Kidney (tissue), 14 donors: ENCODE data around the gene WDFY2. TPM values are rescaled to one million over a fixed set of nuclear protein-coding genes. Genes with fewer than 3 reads are reported as not detected.
A peak's percentile ranks its signal among the peaks of the same experiment; 100 is the strongest.

Experiments
- DNase-seq, 5 donors: peaks; one replicate each; pipeline ENCODE4 v3.0.0-alpha.2; 2013 to 2020
- FAIRE-seq: peaks from 2 replicates; lab custom pipeline; 2012; peaks lifted over from hg19 to GRCh38; lab: Jason Lieb, UNC
- H3K27ac ChIP-seq, 2 donors: one replicate each; pipeline ENCODE4 v1.7.0; 2013; ENCODE audit warnings: low read depth in 2 of 2, low read length in 2 of 2, inconsistent platforms in 1 of 2
- H3K27me3 ChIP-seq: one replicate; pipeline ENCODE4 v1.7.1; 2013; ENCODE audit warnings: low read length, inconsistent platforms; ENCODE audit not compliant: control insufficient read depth, insufficient read depth
- H3K36me3 ChIP-seq, 3 donors: one replicate each; pipeline versions ENCODE4 v1.7.0 to v1.7.1; 2013; ENCODE audit warnings: low read length in 3 of 3, control low read depth in 1 of 3, inconsistent platforms in 1 of 3; ENCODE audit not compliant: insufficient read depth in 3 of 3, control insufficient read depth in 2 of 3
- H3K4me1 ChIP-seq, 3 donors: one replicate each; pipeline versions ENCODE4 v1.7.0 to v1.7.1; 2013; ENCODE audit warnings: low read length in 3 of 3, inconsistent platforms in 1 of 3, low read depth in 1 of 3; ENCODE audit not compliant: control insufficient read depth in 2 of 3, insufficient read depth in 2 of 3
- H3K4me3 ChIP-seq, 3 donors: one replicate each; pipeline versions ENCODE4 v1.7.0 to v1.8.1; 2013; ENCODE audit warnings: low read length in 3 of 3, control low read depth in 1 of 3, inconsistent platforms in 1 of 3
- H3K9ac ChIP-seq, 3 donors: one replicate each; pipeline versions ENCODE4 v1.7.0 to v1.7.1; 2013; ENCODE audit warnings: low read length in 3 of 3, control low read depth in 1 of 3, inconsistent platforms in 1 of 3
- H3K9me3 ChIP-seq, 3 donors: one replicate each; pipeline versions ENCODE4 v1.7.0 to v1.7.1; 2013; ENCODE audit warnings: low read length in 3 of 3, control low read depth in 1 of 3, inconsistent platforms in 1 of 3; ENCODE audit not compliant: control insufficient read depth in 2 of 3, insufficient read depth in 1 of 3
- intact Hi-C: fragments of 100-400 bp; cut with DNase I; formaldehyde crosslinking; loops from one replicate; pipeline ENCODE4 v1.11.1; 2022
- polyA plus RNA-seq: library from polyadenylated mRNA; stranded (reverse); fragments of 350-450 nt; fragmentation: Illumina TruSeq; extraction: RNeasy Lipid Tissue Mini Kit (QIAGEN cat#74804); gene quantifications from one replicate; pipeline ENCODE4 v1.2.3, GENCODE V29; 2014; ENCODE audit warnings: low read depth, low replicate concordance; ENCODE audit not compliant: insufficient read depth
- total RNA-seq: library from RNA; stranded (reverse); fragmentation: NEBNext Ultra II Directional; extraction: Animal tissue kit (Norgen Biotek cat#: 25700); gene quantifications from one replicate; pipeline ENCODE4 v1.2.1, GENCODE V29; 2021
- TF ChIP-seq, protein P1 (sequence below): IDR thresholded peaks from 3 replicates; pipeline ENCODE4 v1.5.1; 2012; ENCODE audit warnings: mild to moderate bottlenecking, moderate library complexity, borderline replicate concordance; ENCODE audit not compliant: insufficient read depth; ENCODE audit errors: extremely low read depth
- donor health status: control.
- donor health status: control.
- donor health status: control.
- donor health status: control.
- donor health status: control.
- donor health status: DM: yes; HTN: yes; CAD: no.
- donor health status: Normal renal cell carcinoma (clear cell type).

Gene WDFY2
- total and polyA plus RNA-seq, 2 donors from 2014 or later, result 4.8 to 13.0 TPM

DNA sequence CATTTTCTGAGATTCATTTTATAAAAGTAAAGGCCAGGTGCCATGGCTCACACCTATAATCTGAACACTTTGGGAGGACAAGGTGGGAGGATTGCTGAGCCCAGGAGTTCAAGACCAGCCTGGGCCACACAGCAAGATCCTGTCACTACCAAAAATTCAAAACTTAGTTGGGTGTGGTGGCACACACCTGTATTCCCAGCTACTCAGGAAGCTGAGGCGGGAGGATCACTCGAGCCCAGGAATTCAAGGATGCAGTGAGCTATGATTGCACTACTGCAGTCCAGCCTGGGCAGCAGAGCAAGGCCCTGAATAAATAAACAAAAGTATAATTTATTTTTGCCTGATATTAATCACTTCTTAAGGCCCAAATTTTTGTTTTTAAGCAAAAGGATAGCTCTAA is 179.2 kb downstream of the WDFY2 start:
- Histone ChIP-seq H3K27ac (no peak overlapping the region), H3K36me3 (peaks cover 0 to 20% (median 8%) of the 10 kb centered on the region in 3 donors), H3K4me3 (no peak overlapping the region), H3K9me3 (no peaks in the 10 kb centered on the region), H3K9ac (no peak overlapping the region), H3K27me3 (no peaks in the 10 kb centered on the region), H3K4me1 (peaks cover 0 to 10% (median 10%) of the 10 kb centered on the region in 3 donors)
- FAIRE-seq, result no peak
- DNase-seq, result no peak
- TF ChIP-seq, protein P1, sequence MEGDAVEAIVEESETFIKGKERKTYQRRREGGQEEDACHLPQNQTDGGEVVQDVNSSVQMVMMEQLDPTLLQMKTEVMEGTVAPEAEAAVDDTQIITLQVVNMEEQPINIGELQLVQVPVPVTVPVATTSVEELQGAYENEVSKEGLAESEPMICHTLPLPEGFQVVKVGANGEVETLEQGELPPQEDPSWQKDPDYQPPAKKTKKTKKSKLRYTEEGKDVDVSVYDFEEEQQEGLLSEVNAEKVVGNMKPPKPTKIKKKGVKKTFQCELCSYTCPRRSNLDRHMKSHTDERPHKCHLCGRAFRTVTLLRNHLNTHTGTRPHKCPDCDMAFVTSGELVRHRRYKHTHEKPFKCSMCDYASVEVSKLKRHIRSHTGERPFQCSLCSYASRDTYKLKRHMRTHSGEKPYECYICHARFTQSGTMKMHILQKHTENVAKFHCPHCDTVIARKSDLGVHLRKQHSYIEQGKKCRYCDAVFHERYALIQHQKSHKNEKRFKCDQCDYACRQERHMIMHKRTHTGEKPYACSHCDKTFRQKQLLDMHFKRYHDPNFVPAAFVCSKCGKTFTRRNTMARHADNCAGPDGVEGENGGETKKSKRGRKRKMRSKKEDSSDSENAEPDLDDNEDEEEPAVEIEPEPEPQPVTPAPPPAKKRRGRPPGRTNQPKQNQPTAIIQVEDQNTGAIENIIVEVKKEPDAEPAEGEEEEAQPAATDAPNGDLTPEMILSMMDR, result no peak
- intact Hi-C loops, result no loop called here

DNA sequence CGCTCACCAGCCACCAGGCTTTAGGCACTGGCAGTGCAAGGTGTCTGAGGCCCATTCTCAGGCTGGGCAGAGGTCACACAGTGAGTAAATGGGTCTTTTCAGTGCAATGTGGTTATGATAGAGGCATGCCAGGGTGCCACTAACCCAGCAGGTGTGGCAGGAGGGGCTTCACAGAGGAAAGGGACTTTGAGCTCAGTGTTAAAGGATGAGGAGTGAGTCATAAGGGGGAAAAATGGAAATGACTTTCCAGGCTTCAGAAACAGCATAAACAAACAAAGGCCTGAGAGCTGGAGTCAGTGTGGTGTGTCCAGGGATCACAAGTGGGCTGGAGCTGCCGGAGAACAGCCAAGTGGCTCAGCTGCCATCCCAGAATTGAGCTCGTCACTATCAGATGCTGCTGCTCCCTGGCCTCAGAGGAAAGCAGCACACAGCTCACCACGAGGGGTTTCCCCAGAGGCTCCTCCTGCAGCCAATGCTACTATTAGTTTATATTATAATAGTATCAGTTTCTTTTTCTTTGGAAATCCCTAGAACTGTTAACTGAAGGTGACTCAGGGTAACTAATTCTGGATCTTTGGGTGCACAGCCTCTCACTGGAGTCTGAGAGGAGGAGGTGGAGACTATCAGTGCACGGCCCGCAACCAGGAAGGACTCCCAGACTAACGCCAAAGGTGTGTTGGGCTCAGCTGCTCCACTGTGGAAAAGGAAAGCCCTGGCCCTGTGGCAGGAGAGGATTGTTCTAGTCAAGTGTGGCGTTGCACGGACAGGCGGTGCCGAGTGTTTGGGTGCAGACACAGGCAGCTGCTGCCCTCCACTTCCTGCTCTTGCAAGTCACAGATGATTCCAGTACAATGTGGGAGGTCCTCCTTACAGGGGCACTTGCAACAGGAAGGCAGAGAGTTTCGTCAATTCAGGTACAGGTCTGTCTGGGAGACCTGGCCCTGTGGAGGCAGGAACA is 180.2 kb downstream of the WDFY2 start:
- H3K9ac ChIP-seq, result no peak overlapping the region
- TF ChIP-seq, protein P1, result no peak
- intact Hi-C loops, result no loop called here
- H3K36me3 ChIP-seq, result peaks cover 0 to 17% (median 6%) of the 10 kb centered on the region in 3 donors
- peak in 2 of 5 donors; percentile 43 to 83 for DNase-seq
- peaks cover 0 to 10% (median 10%) of the 10 kb centered on the region in 3 donors for H3K4me1 ChIP-seq
- FAIRE-seq, result no peak
- no peak overlapping the region for H3K4me3 ChIP-seq
- H3K9me3 ChIP-seq, result no peaks in the 10 kb centered on the region
- no peaks in the 10 kb centered on the region for H3K27me3 ChIP-seq
- H3K27ac ChIP-seq, result peak overlapping the region; percentile 34 to 65

DNA sequence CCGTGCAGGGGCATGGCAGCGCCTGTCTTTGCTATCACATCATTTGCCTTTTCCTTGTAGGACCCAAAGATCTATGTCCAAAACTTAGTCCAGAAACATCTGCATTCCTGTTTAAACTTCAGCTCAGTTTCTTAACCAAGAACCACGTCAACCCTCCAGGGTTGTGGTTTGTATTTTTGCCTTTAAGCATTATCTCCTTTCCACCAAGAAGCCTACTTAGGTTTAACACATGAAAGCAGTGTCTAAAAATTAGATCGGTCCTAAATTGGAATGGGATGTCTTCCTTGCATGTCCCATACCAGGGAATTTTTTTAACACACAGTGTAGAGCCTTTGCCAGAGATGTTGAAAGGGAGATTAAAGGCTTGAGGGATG is 180.9 kb downstream of the WDFY2 start:
- peaks cover 0 to 13% (median 10%) of the 10 kb centered on the region in 3 donors for H3K4me1 ChIP-seq

More for the DNA sequence above, 180.9 kb downstream of the WDFY2 start:
- H3K9me3 ChIP-seq, result no peaks in the 10 kb centered on the region
- intact Hi-C loops, result no loop called here
- no peak overlapping the region for H3K4me3 ChIP-seq
- H3K27me3 ChIP-seq, result no peaks in the 10 kb centered on the region
- H3K36me3 ChIP-seq, result peaks cover 0 to 17% (median 6%) of the 10 kb centered on the region in 3 donors
- TF ChIP-seq, protein P1, result no peak
- FAIRE-seq (no peak), DNase-seq (no peak)
- H3K27ac ChIP-seq, result peak overlapping the region; percentile 8 to 32
- H3K9ac ChIP-seq, result no peak overlapping the region
